ENCODE results near the gene HEATR5A.

GRCh38 chr14:31371646-31372045 is 48.7 kb downstream of the HEATR5A start:
- TF ChIP-seq PATZ1 (CRISPR knock-in tag; IDR thresholded peaks at IDR 0.05; ENCODE audit: borderline replicate concordance) (no peak), ZNF70 (CRISPR knock-in tag; IDR thresholded peaks at IDR 0.05) (no peak), RARB (CRISPR knock-in tag; IDR thresholded peaks at IDR 0.05) (no peak), ZFP3 (CRISPR knock-in tag; IDR thresholded peaks at IDR 0.05) (no peak), ISL1 (CRISPR knock-in tag; IDR thresholded peaks at IDR 0.05) (no peak), POU6F1 (CRISPR knock-in tag; IDR thresholded peaks at IDR 0.05; ENCODE audit: borderline replicate concordance, low read depth) (no peak), SNAI2 (CRISPR knock-in tag; IDR thresholded peaks at IDR 0.05) (no peak)

All from SK-N-SH treated with all-trans-retinoic acid at 6 μM for 48 hours (cell line).